NCI-H187 treated with DMSO at 0.1 percent for 48 hours (cell line): Measurements from ENCODE around the gene MRPL12.
A peak's percentile ranks its signal among the peaks of the same experiment; 100 is the strongest.
"Not testable (repeated sequence)": the region's sequence is repeated elsewhere in the genome, so short reads cannot be mapped to it uniquely, and the experiment has no call there.

Source experiments
- DNase-seq: peaks from one replicate; lab custom pipeline; 2025; lab: John Stamatoyannopoulos, UW

The MRPL12 gene

DNA sequence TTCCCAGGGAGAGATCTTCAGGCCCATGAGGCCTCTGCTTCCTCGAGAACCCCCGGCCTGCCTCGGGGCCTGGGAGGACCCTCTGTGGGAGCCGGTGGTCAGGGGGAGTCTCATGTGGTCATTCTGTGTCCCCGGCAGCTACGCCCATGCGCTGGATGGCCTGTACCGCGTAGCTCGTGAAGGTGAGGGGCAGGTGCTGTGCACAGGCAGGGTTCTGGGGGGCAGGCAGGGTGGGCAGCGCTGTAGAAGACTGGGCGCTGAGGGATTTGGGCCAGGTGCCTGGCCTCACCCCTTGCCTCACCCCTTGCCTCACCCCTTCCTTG is 13.5 kb downstream of the MRPL12 start:
- DNase-seq, result no peak

DNA sequence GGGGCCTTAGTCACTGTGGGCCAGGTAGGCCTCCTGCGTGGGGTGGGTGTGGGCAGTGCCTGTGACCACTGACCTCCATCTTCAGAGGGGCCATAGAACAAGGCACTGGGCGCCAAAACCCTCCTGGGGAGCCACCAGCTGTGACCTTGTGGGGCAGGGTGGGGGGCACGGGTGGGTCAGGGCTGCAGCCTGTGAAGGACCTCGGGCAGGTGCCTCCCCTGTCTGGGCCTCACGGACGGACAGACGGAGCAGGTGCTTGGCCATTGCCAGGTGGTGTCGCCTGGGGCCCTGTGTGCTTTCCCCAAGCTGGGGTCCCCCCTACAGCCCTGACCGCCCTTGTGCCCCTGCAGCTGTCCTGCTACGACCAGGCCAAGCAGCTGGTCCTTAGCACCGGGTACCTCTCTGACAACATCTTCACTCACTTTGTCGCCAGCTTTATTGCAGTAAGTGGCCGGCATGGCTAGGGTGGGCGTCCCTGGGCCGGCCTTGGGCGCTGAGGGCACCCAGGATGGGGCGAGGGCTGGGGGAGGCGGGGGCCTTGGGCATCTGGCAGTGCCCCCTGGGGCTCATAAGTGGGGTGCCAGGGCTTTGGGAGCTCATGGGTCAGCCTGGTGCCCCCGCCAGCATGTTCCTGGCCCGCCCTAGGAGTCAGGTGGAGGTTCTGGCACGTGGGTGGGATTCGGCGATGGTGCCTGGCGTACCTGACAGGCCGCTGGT is 14.0 kb downstream of the MRPL12 start:
- DNase-seq, result no peak

DNA sequence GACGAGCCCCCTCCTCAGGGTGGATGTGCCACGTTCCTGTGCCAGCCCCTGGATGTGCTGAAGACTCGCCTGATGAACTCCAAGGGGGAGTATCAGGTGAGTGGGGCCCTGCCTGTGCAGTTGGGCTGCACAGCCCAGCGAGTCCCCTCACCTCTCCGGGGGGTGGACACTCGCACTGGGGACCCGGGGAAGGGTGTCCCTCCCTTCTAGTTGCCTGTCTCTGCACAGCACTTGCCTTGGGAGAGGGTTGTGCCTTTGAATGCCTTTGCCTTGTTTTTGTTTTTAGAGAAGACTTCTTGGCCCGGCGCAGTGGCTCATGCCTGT is 14.6 kb downstream of the MRPL12 start:
- DNase-seq, result no peak

DNA sequence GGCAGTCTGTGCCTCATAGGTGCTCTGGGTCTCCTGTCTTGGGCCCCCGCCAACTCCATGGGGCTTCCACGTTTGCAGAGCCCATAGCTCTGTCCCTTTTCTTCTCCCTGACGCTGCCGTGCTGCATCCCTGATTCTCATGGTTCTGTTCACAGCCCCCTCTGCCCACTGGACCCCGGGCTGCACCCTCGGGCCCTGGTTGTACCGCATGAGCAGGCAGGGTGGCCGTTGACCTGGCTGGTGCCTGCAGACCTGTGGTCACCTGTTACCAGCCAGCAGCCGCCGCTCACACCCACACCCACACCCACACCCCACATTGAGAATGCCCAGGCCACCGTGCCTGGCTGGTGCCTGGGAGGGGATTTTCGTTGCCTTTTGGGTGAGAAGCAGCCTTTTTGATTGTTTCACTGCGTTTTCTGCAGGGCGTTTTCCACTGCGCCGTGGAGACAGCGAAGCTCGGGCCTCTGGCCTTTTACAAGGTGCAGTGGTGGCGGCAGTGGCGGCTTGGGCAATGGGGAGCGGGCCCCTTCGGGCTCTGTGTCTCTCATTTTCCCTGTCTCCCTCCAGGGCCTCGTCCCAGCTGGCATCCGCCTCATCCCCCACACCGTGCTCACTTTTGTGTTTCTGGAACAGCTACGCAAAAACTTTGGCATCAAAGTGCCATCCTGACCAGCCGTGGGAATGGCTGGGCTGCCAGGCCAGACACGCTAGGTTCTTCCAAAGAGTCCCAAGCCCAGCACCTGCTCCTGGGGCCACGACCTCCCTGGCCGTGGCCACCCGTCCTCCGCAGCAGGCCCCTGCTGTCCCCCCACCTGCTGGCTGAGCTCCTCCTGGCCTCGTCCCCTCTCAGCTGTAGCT is 16.5 kb downstream of the MRPL12 start:
- DNase-seq, result no peak

DNA sequence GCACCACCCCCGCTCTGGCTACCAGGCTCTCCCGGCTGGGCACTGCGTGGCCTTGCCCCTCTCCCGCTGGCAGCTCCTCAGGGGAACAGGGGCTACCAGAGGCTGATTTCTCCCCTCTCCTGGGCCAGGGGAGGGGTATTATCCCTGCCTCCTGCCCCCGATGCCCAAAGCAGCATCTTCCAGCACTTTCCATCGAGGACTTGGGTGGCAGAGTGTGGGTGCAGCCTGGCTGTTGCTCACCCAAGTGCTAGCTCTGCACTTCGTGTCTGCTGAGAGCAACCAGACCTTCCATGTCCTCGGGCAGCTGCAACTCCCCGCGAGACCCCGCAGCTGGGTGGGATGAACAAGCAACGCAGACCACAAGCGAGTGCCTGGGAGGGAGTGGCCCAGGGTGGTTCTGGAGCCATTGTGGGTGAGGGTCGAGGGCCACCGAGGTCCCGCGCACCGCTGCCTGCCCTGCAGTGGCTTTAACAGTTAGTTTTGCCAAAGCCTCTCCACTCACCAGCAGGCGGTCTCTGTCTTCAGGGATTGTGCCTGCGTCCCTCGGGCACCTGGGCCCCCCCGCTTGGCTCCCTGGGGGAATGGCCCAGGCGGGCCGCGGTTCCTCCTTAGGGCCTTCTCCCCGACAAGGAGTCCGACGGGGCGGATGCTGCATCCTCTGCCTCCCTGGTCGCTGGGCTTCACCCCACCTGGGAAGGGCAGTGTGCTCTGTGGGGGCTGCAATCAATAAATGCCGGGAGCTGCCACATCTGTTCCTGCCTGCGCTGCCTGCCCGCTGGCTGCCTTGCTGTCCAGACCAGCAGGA is 17.3 kb downstream of the MRPL12 start:
- no peak for DNase-seq

DNA sequence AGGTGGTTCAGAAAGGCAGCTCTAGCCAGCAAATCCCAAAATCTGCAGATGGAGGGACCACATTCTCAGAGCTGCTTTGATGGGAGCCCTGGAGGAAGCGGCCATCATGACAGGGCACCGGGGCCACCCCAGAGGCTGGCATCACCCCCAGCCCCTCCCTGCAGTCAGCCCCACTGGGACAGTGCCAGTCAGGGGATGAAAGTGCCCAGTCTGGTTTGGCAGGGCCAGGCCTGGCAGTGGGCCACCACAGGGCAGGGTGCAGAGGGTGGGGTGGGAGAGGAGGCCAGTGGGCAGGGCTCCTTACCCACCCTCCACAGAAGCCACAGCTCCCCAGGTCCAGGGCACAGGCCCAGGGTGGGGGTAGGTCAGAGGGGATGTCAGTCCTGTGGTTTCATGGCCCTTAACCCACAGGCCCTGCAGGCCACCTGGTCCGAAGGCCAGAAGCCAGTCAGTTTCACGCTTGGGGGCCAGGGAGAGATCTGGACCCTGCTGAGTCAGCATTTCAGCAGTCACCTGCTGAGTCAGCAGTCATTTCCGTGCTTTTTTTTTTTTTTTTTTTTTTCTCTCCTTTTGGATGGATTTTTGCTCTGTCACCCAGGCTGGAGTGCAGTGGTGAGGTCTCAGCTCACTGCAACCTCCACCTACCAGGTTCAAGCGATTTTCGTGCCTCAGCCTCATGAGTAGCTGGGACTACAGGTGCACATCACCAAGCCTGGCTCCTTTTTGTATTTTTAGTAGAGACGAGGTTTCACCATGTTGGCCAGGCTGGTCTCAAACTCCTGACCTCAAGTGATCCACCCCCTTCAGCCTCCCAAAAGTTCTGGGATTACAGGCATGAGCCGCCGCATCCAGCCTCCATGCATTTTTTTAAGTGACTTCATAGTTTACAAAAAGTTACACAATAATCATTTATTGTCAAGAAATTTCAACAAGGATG is 19.3 kb downstream of the MRPL12 start:
- DNase-seq, result no peak

DNA sequence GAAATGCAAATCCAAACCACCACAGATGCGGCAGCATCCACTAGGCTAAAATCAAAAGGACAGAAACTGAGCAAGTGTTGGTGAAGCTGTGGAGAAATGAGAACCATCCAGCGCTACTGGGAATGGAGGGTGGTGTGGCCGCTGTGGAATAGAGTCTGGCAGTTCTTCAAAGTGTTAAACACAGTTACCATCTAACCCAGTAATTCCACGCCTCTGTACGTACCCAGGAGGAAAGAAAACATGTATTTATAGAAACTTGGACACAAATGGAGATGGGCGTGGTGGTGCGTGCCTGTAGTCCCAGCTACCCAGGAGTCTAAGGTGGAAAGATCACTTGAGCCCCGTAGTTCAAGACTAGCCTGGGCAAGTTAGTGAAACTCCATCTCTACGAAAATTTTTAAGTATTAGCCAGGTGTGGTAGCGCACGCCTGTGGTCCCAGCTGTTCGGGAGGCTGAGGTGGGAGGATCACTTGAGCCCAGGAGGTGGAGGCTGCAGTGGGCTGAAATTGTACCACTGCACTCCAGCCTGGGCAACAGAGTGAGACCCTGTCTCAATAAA is 20.6 kb downstream of the MRPL12 start:
- DNase-seq, result no peak

DNA sequence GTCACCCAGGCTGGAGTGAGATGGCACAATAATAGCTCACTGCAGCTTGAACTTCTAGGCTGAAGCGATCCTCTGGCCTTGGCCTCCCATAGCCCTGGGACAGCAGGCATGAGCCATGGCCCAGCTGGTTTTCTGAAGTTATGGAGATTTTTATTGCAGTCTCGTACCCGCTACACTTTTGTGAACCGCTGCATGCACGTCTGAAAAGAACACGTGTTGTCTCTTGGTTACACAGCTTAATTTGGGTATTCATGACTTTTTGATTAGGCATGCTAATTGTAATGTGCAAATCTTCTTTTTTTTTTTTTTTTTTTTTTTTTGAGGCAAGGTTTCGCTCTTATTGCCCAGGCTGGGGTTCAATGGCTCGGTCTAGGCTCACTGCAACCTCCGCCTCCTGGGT is 22.3 kb downstream of the MRPL12 start:
- DNase-seq, result no peak

DNA sequence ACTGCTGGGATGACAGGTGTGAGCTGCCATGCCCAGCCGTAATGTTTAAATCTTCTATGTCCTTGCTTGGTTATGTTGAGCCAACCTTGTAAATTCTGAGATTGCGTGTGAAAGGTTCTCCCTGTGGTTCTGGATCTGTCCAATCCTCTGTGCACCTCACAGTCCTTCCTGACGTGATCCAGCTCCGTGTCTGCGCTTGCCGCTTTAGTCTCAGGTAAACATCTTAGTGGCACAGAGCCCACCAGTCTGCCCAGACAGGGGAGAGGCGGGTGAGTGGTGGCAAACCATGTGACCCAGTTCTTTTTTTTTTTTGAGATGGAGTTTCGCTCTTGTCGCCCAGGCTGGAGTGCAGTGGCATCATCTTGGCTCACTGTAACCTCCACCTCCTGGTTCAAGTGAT is 22.8 kb downstream of the MRPL12 start:
- no peak for DNase-seq

DNA sequence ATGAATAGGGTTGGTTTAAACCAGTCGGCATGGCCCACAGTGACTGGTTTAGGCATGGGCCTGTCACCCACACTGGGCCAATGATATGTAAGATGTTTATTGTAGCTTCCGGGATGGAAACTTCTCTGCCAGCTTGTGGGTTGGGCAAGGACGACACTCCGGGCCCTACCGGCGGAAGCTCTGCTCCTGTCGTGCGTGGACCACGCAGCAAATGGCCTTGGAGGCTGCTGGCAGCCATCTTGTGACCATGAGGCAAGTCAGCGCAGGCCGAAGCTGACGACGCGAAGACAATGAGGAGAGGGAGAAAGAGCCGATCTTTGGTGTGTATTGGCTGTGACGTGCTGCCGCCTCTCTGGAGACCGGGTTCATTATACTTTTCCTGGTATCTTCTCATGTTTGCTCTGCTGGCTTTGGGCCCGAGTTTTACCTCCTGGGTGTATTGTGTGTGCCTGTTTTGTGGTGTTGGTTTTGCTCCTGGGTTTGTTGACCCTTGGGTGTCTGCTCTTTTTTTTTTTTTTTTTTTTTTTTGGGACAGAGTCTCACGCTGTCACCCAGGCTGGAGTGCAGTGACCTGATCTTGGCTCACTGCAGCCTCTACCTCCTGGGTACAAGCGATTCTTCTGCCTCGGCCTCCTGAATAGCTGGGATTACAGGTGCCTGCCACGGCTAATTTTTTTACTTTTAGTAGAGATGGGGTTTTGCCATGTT is 24.3 kb downstream of the MRPL12 start:
- no peak for DNase-seq

DNA sequence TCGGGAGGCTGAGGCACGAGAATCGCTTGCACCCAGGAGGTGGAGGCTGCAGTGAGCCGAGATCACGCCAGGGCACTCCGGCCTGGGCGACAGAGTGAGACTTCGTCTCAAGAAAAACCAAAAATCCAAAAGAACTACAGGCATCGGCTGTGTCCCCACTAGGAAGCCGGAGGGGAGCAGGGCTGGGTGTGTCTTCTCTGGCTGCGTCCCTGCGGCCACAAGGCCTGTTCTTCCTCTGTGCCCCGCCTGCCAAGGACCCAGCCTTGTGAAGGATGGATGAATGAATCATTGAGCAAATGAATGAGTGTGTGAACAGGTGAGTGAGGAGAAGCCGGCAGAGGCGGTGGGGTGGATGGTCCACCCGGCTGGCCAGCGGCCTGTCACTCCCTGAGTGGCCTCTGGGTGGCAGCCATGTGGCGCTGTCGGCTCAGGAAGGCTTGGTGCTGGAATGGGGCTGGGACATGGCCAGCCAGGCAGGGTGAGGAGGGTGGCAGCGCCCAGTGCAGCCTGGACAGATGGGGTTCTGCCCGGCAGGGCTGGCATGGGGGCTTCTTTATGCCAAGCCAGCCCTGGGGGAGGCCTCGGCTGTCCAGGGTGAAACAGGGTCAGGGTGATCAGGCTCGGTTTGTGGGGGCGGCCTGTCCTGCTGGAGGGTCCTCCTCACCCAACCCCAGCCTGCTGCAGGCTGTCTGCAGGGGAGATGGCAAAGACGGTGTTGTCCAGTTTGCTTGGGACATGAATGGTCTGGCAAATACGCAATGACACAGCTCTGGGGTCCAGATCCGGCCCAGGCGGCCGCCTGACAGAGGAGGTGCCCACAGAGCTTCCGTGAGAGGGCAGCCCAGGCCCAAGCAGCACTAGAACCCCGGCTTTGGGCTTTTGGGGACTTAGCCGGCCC is 30.6 kb downstream of the MRPL12 start:
- DNase-seq, result peak; percentile 30

DNA sequence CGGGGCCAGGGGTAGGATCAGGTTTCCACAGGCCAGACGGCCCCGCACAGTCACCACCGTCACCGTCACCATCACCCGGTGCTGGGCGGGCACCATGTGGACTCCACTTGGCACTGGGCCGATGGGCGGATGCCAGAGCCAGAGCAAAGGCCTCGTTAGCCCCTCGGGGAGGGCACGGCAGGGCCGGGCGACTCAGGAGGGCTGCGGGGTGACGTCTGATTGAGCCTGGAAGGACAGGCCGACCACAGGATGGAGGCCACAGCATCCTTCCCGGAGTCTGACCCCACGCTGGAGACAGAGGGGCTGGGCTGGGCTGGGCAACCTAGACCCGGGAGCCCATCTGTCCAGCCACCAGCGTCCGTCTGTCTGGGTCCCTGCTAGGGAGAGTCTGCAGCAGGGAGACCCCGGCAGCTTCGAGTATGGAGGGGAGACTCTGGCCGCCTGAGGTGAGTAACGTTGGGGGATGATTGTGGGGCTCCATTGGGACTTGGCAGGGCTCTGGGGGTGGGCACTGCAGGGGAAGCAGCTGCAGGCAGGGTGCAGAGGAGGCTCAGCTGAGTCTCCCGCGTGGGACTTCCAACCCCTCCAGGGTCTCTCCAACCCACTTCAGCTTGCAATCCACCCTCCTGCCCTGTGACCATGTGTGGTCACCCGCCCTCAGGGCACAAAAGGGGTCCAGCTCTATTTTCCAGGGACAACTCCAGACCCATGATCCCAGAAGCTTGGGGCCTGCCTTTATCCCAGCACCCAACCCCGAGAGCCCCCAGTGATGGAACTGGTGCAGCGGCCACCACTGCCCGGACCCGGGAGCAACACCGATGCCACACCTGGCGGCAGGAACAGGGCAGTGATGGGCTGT is 31.5 kb downstream of the MRPL12 start:
- DNase-seq, result no peak

DNA sequence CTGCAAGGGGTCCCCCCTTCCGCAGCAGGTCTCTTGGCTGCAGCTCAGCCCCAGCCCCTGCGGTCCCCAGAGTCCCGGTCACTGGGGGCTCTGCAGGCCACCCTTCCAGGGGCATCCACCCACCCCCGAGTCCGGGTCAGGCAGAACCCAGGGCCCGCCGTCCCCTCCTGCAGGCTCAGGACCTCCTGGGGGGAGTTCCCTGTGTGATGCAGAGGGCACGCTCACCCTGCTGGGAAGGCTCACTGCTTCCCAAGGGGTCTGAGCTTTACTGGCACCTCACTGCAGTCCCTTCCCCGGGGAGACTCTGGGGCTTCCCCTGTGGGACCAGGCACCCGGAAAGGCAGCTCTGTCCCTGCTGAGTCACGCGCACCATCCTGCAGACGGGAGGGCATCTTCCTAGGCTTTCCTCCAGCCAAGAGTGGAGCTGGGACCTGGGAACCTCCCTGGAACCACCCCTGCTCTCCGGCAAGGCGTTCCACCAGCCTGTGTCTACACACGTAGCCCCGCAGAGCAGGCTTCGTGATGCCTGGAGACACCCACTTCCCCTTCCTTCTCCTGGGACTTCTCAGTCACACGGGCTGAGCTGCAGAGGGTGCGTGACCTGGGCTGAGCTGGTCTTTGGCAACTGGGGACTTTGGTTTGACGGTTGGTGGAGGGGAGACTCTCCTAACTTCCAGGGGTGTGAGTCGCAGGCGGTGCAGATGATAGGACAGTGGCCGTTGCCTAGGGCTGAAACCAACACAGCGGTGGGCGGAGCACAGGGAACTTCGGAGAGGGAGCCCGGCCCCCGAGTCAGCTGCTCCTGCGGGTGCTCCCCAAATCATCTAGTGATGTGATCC is 32.3 kb downstream of the MRPL12 start:
- no peak for DNase-seq

DNA sequence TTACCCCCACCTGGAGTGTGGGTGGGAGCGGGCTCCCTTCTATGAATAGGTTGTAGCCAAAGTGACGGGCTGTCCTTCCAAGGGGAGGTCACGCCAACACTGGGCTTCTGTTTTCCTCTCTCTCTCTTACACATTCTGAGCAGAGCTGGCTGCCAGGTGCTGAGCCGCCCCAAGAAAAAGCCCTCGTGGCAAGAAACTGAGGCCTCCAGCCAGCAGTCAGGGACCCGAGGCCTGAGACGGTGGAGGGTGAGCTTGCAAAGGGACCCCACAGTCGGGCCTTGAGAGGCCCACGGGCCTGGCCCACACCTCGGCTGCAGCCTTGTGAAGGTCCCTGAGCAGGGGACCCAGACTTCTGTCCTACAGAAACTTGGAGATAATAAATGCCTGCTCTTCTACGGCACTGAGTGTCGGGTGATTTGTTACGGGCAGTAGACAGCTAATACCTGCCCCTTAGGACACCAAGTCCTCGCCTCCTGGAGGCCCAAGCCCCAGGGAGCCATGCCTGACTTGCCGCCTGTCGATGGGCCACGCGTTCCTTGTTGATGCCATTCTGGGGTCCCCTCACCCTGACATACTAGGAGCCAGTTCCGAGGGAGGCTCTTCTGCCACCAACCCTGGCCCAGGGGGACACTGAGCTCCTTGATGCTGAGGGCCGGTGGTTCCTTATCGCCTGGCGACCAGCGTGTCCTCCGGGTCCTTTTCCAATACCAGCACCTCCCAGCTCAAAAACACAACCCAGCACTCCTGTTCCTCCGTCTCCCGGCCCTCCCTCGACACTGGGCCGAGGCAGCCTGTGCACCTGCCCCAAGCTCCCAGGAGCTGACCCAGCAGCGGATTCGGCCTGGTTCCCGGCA is 35.0 kb downstream of the MRPL12 start:
- DNase-seq, result no peak

DNA sequence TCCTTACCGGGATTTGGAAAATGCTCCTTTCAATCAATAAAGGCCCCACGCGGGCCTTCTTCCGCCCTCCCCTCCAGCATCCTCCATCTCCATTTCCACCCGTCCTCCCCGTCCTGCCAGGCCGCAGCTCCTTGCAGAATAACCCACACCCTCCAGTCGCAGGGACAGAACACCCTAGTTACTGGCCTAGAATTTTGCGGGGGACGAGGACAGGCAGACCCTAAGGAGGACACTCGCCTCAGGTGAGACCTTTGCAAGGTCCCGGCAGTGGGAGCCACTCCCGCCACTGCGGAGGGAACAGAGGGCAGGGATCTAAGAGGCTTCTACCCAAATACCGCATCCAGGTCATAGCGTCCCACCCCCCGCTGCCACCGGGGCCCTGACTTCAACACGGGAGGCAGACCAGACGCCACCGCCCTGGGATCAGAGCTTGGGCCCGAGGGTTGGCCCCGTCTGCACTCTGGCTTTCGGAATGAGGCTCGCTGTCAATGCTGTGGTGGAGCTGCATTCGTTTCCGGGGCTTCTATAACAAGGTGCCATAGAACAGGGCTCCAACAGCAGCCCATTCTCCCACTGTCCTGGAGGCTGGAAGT is 35.7 kb downstream of the MRPL12 start:
- DNase-seq, result no peak

DNA sequence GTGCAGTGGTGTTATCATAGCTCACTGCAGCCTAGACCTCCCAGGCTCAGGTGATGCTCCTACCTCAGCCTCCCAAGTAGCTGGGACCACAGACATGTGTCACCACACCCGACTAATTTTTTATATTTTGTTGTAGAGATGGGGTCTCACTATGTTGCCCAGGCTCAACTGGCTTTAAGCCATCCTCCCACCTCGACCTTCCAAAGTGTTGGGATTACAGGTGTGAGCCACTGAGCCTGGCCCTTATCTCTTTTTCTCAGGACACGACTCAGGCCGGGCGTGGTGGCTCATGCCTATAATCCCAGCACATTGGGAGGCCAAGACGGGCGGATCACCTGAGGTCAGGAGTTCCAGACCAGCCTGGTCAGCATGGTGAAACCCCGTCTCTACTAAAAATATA is 36.4 kb downstream of the MRPL12 start:
- not testable (repeated sequence) for DNase-seq
